GM12872 (cell line): Measurements from ENCODE around the gene NOXO1.

Experiments used
- TF ChIP-seq, protein P1 (sequence below): IDR thresholded peaks from 3 replicates; pipeline ENCODE4 v1.5.1; 2011; ENCODE audit warnings: low read depth, mild to moderate bottlenecking, low read length, moderate library complexity; ENCODE audit not compliant: insufficient read depth

The NOXO1 gene

DNA sequence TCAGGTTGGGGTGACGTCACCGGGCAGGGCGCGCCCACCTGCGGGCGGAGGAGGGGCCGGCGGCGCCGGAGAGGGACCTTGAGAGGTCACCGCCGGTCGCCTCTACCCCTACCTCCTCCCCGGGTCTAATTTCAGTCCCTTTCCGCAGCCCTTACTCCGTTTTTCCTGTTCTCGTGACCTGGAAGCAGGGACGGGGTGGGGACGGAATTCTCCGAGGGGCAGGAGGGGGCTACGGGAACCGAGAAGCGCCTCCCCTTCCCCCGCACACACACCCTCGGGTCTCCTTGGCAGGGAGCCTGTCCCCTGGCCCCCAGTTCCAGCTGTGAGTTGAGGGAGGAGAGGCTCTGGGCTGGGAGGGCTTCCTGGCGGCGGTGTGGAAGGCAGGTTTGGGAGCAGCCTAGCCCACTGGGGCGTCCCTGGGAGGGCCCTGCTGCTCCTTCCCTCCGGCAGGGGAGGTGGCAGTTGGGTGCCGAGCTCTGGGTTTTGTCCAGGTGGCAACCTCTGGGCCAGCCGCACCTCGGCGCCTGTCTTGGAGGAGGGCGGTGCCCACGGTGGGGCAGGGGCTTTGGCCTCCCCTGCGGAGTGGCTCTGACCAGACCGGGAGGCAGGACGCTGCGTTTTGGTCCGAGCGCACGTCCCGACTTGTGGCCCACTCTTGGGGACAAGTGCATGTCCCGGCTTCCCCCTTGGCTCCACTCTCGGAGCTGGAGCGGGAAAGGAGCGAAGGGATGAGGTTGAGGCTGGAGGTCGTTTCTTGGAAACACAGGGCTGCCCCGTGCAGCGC, 9.3 kb upstream of the NOXO1 start:
- TF ChIP-seq, protein P1, sequence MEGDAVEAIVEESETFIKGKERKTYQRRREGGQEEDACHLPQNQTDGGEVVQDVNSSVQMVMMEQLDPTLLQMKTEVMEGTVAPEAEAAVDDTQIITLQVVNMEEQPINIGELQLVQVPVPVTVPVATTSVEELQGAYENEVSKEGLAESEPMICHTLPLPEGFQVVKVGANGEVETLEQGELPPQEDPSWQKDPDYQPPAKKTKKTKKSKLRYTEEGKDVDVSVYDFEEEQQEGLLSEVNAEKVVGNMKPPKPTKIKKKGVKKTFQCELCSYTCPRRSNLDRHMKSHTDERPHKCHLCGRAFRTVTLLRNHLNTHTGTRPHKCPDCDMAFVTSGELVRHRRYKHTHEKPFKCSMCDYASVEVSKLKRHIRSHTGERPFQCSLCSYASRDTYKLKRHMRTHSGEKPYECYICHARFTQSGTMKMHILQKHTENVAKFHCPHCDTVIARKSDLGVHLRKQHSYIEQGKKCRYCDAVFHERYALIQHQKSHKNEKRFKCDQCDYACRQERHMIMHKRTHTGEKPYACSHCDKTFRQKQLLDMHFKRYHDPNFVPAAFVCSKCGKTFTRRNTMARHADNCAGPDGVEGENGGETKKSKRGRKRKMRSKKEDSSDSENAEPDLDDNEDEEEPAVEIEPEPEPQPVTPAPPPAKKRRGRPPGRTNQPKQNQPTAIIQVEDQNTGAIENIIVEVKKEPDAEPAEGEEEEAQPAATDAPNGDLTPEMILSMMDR = no peak

DNA sequence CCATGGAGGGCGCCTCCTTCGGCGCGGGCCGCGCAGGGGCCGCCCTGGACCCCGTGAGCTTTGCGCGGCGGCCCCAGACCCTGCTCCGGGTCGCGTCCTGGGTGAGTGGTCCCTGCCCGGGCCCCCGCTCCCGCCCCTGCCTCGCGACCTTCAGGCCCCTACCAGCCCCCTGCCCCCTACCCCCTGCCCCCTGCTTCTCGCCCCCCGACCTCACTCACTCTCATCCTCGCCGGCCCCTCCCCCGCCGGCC, 8.8 kb upstream of the NOXO1 start:
- TF ChIP-seq, protein P1 = no peak

- TF ChIP-seq, protein P1 = no peak
These were observed 8.2 kb upstream of the NOXO1 start, which contains the start of gene SYNGR3 for GRCh38 chr16:1989209-1990100. TSS of gene SYNGR3 (plus strand) at chr16:1989970. CDS start at chr16:1990103, 133 bp downstream.

- TF ChIP-seq, protein P1 = no peak
These were observed 5.9 kb upstream of the NOXO1 start for GRCh38 chr16:1987198-1987597.

- TF ChIP-seq, protein P1 = no peak
These were observed 4.3 kb upstream of the NOXO1 start for GRCh38 chr16:1985466-1986150.

DNA sequence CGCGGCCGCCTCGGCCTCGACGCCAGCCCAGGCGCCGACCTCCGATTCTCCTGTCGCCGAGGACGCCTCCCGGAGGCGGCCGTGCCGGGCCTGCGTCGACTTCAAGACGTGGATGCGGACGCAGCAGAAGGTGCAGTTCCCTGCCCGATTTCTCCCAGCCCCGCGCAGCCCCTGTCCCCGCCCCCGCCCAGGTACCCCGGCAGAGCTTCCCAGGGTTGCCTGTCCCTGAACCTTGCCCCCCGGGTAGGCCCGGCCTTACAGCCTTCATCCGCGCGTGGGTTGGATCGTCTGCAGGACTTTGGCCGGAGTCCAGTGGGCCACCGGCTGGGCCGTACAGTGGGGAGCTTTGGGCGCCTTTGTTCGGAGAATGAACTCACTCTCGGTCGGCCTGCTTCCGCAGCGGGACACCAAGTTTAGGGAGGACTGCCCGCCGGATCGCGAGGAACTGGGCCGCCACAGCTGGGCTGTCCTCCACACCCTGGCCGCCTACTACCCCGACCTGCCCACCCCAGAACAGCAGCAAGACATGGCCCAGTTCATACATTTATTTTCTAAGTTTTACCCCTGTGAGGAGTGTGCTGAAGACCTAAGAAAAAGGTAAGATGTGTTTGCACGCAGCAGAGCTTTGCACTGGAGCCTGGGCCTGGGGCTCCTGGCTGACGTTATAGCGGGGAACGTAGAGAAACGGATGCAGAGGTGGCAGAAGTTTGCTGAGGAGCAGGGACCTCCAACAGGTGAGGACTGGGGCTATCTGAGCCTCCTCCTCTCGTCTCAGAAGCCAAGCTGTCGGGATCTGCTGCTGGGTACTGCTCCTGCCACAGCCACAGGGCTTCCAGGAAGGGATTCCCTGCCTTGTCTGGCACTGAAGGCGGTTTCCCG, 3.3 kb upstream of the NOXO1 start:
- TF ChIP-seq, protein P1 = no peak
